DMS53 treated with DMSO at 0.1 percent for 48 hours (cell line): ENCODE results near the gene SIDT1.

Source experiments
- DNase-seq: peaks from one replicate; lab custom pipeline; 2025; ENCODE audit not compliant: unreplicated experiment; lab: John Stamatoyannopoulos, UW

Gene SIDT1

DNA sequence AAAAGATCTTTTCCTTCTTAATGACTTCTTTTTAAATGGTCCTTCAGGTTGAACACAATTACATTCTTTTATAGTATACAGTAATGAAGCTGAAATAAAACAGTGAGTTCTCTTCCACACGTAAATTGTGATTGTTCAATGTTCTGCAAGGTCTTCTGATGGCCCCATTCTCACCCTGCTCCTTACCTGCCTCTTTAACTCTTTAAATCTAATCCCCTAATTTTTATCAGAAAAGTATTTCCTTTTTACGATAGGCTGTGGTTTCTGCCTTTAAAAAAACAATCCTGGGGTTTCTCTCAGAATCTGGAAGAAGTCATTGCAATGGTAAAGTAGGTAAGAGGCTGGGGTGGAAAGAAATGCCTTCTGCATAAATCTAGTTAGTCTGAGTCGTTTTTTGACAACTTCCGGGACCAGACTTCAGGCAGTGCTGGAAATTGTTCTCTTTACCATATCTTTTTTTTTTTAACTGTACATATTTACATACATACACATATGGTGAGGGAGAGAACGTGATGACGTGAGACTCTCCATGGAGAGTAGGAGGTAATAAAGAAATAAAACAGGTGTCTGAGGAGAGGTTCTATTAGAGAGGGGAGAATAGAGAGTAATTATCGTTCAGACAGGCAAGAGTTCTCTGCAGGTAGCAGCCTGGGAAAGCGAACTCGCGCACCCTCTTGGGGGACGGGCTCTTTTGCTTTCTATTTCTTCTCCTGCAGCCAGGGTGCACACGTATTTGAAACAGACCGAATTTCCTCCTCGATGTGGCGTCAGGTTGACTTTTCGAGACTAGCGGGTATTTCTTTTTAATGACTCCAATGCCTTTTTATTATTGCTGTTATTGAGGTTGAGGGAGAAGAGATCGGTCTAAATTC, at the start of gene SIDT1:
TSS of gene SIDT1 (plus strand) at position 730 of the 872 bp plus-strand sequence. CDS start 467 bp downstream, outside the sequence.
- DNase-seq, result peak; percentile 7

DNA sequence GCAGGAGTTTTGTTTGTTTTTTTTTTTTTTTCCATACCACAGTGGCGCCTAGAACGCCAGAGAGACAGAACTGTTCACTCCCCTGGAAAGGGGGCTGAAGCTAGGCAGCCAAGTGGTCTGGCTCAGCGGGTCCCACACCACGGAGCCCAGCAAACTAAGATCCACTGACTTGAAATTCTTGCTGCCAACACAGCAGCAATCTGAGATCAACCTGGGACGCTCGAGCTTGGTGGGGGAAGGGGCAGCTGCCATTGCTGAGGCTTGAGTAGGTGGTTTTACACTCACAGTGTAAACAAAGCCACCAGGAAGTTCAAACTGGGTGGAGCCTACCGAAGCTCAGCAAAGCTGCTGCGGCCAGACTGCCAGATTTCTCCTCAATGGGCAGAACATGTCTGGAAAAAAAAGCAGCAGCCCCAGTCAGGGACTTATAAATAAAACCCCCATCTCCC, 47.2 kb upstream of the SIDT1 start:
- peak; percentile 67 for DNase-seq

DNA sequence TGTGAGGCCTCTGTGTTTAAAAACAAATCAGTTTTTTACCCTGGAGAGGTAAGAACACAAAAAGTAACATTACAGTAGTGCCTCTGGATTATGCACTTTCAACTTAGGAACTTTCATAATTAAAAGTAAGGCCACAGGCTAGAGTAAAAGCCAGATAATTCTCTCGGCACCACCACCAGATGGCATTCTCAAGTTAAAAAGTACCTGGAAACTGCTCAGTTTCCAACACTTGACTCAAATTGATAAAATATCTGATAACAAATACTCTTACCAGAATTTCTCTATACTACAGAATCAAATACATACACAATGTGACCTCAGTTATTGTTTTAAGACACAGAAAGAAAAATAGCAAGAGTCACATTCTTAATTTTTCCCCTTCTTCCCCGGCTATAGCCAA, 37.3 kb upstream of the SIDT1 start:
- DNase-seq, result peak; percentile 20

- peak; percentile 0 for DNase-seq
Observed at GRCh38 chr3:113496924-113497323, 35.4 kb upstream of the SIDT1 start.

DNA sequence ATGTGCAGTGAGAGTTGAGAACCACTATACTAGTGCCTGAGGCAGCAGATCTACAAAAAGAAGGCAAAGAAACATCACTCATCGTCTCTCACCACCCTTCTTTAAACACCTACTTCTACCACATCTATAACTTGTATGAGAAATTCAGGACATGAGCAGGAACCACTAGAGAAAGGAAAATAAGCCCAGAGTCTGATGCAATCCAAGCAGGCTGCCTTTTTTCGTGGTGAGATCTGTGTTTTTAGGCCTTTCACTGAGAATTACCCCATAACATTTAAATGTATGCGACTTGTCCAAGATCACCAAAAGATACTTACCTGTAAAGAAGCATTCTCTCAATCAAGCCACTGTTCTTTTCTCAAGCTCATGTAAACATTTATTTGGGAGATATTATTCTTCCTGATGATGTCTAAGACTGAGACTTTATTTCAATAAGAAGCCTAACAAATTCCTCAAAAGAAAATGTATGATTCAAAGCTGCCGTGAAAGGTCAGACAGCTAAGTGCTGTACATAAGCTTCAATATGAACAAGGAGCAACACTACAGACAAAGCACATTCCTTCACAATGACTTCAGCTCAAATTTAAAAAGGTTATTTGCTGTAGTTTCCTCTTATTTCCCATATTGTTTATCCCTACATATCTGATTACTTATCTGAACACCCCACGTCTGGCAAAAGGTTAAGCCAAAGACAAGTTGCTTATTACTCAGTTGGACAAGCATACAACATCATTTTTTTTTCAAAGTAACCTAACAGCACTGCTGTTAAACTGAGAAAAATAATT, 33.9 kb upstream of the SIDT1 start:
- DNase-seq, result no peak

DNA sequence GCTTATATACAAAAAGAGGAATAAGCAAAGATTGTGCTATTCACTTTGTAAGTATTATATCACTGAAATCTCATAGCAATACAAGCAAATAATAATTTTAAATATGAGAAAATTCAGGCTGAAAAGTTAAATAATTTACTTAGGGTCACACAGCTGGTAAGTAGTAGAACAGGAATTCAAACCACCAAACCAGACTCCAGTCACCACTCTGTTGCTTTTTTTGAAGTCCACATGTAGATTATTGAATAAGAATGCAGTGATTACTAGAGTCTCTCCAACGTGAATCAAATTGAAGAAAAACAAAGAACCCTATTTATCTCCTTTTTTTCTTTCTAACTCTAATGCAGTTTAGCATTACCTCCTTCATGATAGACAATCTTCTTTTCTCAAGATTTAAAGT, 33.3 kb upstream of the SIDT1 start:
- DNase-seq, result no peak

GRCh38 chr3:113501597-113501996, 30.8 kb upstream of the SIDT1 start:
- DNase-seq, result no peak

- no peak for DNase-seq
Observed at GRCh38 chr3:113505867-113506266, 26.5 kb upstream of the SIDT1 start.

- no peak for DNase-seq
Observed at GRCh38 chr3:113507501-113508067, 24.8 kb upstream of the SIDT1 start.

DNA sequence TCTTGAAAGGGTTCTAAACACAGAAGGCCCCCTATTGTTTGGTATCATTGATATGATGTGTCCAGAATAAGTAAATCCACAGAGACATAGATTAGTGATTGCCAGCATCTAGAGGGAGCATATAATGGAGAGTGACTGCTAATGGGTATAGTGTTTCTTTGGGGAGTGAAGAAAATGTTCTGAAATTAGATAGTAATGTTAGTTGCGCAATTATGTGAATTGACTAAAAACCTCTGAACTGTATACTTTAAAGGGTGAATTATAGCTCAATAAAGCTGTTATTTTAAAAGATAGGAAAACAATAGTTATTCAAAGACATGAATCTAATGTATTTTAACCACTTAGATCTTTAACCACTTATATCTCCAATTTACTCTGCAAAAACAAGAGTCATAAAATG, 23.4 kb upstream of the SIDT1 start:
- DNase-seq, result no peak

GRCh38 chr3:113514265-113514769, 18.0 kb upstream of the SIDT1 start:
- DNase-seq, result no peak

DNA sequence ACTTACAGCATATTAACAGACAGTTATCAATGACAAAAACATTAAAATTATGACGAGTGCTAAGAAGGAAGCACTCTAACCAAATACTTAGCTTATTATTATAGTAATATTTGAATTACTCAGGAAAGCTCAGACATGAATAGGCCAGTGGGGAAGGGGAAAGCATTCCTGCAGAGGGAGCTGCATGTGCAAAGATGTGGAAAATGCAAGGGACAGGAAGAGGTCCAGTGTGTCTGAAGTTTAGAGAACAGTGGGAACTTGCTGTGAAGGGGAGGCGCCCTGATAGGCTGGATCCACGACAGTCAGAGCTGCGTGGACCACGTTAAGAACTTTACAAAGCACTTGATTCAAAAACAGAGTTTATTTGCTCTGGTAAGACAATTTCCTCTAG, 16.2 kb upstream of the SIDT1 start:
- DNase-seq, result no peak

DNA sequence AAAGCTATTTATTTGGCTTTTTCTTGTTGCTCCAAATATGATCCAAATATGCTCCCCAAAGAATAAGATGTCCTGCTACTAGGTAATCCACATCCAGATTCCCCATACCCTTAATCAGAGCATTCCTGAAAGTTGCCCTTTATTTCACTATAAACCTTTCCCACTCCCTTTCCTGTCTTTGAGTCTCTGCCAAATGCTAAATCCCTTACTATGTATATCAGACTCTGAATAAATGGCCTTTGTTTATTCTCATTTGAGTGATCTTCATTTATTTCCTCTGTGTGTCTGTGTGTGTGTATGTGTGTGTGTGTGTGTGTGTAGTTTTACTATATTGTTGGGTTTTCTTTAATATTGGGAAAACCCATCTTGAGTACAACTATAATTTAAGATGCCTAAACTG, 10.4 kb upstream of the SIDT1 start:
- no peak for DNase-seq

GRCh38 chr3:113523241-113523640, 9.1 kb upstream of the SIDT1 start:
- no peak for DNase-seq

GRCh38 chr3:113532698-113533533, 561 bp downstream of the SIDT1 start:
- DNase-seq, result no peak

- DNase-seq, result no peak
Observed at GRCh38 chr3:113533534-113533892, 1.2 kb downstream of the SIDT1 start.

DNA sequence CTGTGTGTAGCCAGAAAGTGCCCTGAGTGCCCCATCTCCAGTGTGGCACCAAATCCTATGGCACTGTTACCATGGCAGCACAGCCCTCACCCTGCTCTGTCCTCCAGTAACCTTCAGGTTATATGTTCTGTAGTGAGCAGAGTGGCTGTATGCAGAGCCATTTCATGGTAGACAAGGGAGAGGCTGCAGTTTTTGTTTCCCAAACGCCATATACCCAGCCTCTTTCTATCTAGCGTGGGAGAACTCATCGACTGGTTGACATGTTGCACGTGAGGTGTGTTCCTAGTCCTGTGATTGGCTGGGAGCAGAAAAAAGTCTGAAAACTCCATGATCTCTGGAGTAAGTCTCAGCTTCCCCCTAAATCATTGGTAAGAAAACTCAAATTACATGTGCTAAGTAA, 2.0 kb downstream of the SIDT1 start:
- DNase-seq, result no peak

- DNase-seq, result no peak
Observed at GRCh38 chr3:113535898-113536297, 3.5 kb downstream of the SIDT1 start.

DNA sequence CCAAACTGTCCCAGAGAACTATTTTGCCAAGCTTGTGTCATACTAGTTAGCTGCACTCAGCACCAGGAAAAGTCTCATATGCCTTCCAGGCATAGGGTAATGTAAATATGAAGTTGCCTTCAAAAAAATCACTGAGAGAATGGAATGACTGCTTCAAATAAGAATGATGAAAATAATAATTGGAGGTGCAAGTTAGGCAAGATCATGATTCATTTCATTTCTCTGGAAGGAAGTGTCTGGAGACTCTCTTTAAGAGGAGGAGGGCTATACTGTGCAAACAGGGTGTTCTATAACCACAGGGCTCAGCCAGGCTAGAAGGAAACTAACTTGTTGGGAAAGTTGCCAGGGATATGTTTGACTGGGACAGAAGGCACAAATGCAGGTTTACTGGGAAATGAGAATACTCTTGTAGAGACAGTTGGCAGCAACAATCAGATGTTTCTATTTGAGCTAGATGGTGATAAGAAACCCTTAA, 4.3 kb downstream of the SIDT1 start:
- peak; percentile 13 for DNase-seq

GRCh38 chr3:113537155-113537554, 4.8 kb downstream of the SIDT1 start:
- DNase-seq, result no peak

- no peak for DNase-seq
Observed at GRCh38 chr3:113541519-113541918, 9.2 kb downstream of the SIDT1 start.
